HG02610 (cell line): ENCODE data around the gene CD300H.
"Not testable (repeated sequence)": the region's sequence is repeated elsewhere in the genome, so short reads cannot be mapped to it uniquely, and the experiment has no call there.

Experiments
- ATAC-seq: cut with Tn5 transposase; IDR thresholded peaks from one replicate; pipeline ENCODE4 v1.9.1; 2021; ENCODE audit warnings: mild to moderate bottlenecking, moderate library complexity; ENCODE audit not compliant: unreplicated experiment

The CD300H gene

DNA sequence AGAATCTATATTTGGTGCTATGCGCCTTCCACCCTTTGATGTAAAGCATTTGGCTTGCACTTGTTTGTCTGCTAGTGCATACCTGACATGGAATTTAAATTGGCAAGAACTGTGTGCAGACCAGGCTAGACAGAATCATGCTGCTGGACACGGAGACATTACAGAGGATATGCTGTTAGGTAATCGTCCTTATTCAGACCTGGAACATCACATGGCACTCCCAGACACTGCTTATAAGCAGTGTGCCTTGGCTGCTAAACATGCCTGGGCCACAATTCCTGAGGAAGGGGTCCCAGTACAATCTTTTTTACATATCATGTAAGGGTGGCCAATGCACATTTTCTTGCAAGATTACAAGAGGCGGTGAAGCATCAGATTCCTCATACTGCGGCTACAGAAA is 18.4 kb upstream of the CD300H start:
- ATAC-seq: no peak

DNA sequence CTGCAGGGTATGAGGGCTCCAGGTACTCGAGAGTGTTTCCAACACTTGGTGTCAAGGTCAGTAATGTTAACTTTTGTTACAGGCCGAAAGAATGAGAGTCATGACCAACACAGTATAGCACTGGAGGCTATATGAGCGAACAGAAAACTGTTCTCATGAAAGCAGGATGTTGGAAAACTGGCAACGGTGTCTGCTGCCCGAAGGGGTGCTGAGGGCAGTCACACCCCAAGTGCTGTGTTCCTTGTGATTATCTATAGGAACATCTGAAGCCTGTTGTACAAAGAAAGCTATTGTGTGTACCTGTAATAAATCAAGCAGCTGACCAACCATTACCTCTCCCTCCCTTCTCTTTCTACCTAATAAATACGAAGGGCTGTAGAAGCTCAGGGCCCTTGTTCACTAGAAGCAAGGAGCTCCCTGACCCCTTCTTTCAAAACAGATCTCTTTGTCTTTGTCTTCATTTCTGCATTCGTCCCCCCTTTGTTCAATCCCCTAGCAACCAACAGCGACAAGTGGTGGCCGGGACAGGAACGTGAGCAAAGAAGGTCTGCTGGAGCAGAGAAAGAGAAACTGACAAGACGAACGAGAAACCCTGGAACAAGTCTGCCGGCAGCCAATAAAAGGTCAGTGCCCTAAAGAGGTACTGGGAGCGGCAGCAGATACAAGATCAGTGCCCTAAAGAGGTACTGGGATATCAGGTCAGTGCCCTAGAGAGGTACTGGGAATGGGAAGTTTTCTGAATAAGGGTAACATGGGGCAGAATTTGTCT is 17.2 kb upstream of the CD300H start:
- no peak for ATAC-seq

DNA sequence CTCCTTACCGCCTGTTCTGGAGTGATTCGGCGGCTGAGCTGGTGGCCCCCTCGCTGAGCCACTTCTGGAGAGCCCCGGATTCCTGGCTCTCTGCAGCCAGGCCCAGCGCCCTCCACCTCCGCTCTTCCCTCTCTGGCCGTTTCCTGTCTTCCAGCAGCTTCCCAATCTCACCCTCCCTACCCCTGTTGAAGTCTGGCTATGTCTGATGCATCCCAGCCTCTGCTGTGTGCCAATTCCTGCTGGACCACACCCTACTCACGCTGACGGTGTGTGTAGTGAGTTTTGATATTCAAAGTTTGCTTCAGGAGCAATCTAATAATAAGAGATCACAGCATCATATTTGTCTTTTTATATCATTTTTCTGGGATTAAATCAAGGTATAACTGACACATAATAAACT is 15.3 kb upstream of the CD300H start:
- no peak for ATAC-seq

DNA sequence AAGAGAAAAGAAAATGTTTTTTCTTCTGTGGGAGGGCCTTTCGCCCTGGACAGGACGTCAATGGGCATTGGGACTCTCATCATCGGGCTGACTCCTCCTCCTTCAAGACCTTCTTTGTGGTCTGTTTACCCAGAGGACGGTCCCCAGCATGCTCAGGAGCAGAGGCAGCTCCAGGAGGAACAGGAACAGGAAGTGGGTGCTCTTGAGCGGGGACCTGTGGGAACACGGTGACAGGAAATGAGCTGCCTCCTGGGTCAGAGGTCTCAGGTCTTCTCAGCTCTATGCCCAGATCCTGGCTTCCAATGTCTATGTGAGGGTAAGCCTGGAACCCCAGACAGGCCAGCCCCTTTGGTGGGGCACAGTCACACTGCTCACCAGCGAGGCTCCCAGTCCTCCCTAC is 12.6 kb upstream of the CD300H start:
- ATAC-seq: no peak

DNA sequence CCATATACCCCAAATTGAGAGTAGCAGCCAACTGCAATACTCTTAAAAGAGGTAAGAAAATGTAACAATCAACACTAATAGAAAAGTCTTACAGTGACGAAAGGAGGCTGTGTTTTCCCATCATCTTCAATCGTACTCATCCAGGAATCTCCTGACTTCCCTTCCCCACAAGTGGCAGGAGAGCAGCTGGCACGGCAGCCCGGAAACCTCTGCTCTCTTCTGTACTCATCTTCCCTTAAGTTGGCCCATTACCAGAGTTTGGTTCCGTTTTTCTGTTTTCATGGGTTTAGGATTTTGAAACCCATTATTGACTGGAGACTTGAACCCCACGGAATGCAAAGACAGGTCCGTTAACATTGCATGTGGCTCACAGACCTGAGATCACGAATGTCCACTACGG is 11.7 kb upstream of the CD300H start:
- no peak for ATAC-seq

DNA sequence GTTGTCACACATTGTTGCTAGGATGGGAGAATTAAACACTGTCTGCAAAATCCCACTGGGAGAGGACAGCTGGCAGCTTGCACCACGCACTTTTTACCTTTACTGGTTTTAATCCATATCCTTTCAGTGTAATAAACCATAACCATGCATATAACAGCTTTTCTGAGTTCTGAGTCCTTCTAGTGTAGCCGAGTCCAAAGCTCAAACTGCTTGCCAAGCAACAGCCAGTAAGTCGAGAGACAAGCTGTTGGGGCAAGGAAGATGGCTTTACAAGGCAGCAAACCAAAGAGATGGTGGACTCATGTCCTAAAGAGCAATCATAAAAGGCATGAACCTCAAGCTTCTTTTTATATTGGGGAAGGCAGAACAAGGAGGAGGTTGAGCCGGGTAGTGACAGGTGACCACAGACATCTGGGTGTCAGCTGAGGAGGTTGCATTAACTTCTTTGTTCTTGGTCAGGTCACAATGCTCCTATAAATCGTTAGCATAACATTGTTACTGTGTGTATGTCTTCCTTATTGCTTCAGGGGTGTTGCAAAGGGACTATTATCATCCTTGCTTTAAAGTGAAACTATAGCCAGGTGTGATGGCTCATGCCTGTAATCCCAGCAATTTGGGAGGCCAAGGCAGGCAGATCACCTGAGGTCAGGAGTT is 7.3 kb upstream of the CD300H start:
- ATAC-seq: no peak

DNA sequence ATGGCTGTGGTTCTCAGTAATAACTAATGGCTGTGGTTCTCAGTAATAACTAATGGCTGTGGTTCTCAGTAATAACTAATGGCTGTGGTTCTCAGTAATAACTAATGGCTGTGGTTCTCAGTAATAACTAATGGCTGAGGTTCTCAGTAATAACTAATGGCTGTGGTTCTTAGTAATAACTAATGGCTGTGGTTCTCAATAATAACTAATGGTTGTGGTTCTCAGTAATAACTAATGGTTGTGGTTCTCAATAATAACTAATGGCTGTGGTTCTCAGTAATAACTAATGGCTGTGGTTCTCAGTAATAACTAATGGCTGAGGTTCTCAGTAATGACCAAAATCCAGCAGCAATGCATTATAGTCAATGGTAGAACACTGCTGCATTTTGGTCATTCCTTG is 6.3 kb upstream of the CD300H start:
- not testable (repeated sequence) for ATAC-seq

DNA sequence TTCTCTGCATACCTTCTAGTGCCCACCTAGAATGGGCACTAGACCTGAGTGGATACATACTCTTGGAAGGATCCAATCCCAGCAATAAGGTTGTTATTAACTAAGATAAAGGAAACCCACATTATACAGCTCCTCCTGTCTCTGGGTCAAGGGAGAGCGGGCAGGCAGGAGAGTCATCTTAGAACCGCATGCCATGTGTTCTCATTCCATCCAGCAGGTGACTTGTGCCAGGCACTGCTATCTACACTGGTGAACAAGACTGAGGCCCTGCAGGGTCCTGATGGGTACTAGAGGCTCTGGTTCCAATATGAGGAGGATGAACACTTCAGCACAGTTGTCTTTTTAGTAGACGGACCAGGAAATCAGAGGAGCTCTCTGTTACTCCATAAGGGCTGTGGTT is 5.9 kb upstream of the CD300H start:
- no peak for ATAC-seq

DNA sequence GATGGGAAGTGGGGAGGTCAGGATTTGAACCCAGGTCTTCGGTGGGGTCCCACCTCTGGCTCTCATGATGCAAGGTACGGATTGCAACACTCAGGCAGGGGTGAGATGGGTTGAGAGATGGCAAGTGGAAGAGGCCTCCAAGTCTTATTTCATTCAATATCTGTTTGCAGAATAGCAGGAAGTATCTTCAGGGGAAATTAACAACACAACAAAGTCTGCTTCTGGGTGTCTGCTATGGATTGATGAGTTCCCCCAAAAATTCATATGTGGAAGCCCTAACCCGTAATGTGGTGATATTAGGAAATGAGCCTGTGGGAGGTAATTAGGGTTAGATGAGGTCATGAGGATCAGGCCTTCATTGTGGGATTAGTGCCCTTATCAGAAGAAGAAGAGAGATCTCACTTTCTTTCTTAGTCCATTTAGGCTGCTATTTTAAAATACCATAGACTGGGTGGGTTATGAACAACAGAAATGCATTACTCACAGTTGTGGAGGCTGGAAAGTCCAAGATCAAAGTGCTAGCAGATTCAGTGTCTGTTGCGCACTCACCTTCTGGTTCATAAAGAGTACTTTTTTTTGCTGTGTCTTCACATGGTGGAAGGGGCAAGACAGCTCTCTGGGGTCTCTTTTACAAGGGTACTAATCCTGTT is 4.4 kb upstream of the CD300H start:
- no peak for ATAC-seq

DNA sequence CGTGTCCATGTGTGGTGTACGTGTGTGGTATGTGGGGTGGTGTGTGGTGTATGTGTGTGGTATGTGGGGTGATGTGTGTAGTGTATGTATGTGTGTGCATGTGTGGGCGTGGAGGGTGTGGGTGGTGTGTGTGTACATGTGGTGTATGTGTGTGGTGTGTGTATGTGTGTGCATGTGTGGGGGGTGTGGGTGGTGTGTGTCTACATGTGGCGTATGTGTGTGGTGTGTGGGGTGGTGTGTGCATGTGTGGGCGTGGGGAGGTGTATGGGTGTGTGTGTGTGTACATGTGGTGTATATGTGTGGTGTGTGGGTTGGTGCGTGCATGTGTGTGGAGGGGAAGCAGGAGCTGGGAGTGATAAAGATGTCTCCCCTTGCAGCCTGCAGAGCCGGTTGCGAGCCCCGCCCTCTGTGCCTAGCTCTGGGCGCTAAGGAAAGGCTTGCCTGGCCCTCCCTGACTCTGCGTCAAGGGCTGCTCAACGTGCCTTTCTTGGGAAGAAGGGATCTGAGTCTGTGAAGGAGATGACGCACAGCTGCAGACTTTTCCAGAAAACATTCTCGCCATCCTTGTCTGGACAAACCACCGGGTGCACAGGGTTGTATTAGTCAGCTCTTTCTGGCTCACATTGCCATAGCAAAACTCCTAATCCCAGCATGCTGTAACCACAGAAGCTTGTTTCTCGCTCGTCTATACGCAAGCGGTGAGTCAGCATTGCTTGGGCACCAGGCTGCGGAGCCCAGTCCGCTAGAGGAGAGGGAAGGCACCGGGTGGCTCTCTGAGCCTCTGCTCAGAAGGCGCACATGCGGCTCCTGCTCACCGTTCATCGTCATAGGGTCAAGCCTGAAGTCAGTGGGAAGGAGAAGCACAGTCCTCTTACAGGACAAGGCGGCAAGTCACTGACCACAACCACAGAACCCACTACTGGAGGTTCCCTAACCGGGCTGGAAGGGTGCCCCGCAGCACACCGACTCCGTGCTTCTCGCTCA is 2.0 kb upstream of the CD300H start:
- ATAC-seq: no peak

DNA sequence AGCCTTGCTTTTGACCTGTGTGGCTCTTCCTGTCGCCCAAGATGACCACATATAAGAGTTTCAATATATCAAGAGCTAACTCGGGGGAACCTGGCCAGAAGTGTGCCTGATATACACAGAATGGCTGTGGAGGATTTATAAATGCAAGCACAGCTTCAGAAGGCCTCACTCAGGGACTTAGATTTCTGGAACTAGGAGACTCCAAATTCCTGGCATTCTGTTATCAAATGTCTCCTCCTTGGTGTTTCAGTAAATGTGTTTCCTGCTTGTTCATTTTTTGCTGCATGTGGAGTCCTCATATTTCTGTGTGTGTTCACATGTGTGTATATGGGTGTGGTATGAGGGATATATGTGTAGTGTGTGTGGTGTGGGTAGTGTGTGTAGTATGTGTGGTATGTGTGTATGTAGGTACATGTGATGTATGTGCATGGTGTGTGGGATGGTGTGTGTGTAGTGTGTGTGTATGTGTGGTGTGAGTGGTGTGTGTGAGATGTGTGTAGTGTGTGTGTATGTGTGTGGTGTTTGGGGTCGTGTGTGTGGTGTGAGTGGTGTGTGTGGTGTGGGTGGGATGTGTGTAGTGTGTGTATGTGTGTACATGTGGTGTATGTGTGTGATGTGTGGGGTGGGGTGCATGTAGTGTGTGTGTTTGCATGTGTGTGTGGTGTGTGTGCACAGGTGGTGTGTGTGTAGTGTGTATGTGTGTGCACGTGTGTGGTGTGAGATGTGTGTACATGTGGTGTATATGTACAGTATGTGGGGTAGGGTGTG is 981 bp upstream of the CD300H start:
- ATAC-seq: no peak

DNA sequence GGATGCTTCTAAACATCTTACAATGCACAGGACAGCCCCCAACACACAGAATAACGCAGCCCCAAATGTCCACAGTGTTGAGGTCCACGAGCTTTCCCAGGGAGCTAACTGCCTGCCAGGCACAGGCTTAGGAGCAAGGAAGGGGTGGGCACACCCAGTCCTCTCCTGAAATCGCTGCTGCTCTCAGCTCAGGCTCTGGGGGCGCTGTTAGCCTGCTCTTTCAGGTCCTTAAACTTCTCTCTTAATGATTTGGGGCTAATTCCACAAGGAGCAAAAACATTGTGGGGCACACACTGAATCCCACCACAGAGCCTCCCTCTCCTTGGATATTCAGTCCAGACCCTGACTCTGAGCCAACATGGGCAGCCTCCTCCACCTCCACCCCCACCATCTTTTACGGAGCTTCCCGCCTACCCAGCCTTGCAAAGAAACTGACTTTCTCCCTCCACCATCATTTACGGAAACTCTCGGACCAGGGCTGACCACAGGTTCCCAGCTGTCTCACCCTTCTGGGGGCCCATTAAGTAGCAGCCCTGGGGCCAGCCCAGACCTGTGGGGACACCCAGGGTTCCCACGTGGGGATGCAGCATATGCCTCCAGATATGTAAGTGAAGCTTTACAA is 1.1 kb downstream of the CD300H start:
- no peak for ATAC-seq

DNA sequence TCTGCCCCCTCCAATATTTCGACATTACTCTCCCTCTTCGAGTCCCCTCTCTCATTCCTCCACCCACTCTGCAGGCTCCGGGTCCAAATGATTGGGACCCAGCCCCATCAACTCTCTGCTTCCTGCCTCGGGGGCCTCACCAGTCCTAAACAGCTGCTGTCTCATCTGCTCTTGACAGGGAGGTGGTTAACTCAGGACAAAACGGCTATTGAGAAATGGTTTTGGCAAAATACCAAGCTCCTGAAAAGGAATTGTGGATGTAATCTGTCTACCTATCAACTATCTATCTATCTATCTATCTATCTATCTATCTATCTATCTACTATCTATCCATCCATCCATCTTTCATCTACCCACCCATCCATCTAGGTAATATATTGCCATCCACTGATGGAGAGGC is 2.2 kb downstream of the CD300H start:
- no peak for ATAC-seq

DNA sequence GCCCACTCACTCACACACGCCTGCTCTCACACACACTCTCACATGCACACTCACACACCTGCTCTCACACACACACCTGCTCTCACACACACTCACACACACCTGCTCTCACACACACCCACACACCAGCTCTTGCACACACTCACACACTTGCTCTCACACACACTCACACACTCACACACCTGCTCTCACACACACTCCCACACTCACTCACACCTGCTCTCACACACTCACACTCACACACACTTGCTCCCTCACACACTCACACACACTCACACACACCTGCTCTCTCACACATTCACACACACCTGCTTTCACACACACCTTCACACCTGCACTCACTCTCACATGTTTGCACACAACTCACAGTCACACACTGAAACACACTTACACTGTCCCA is 4.0 kb downstream of the CD300H start:
- ATAC-seq: no peak

DNA sequence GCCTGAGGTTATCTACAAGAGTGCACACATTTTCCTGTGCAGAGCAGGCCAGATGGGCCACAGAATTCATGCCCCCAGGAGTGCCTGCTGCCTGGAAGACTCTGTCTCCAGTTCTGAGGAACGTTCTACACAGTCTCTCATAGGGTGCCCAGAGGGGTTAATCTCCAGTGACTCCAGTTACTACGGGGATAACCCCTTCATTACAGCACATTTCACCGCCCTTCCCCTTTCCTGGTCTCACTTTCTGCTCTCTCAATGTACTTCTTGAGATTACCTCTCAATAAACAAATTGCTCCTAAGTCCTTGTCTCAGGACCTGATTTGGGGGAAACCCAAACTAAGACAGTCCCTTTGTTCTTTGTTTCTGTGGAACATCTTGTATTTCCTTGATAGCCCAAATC is 5.7 kb downstream of the CD300H start:
- no peak for ATAC-seq

DNA sequence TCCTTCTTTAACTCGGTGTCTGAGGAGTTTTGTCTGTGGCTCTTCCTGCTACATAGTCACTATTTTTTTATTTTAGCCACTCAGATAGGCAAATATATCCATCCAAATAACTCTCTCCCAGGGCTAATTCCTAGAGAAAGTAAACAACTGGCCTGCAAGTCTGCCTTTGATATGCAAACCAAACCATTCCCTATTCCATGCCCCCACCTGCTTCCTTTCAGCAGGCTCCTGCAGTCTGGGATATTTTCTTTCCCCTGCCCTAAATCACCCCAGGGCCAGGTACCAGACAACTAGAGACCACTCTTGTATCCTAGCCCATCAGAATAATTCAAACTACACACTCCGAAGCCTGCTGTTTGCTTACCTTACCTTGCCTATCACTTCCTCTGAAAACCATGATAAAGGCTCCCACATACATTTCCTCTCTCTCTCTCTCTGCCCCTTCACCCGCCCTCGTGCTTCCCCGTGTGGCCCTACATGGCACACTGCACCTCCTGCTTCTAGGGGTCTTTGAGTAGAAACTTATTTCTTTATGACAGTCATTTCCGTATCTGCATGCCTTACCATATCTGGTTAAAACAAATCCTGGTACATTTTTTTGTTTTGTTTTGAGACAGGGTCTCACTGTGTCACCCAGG is 8.3 kb downstream of the CD300H start:
- ATAC-seq: no peak

DNA sequence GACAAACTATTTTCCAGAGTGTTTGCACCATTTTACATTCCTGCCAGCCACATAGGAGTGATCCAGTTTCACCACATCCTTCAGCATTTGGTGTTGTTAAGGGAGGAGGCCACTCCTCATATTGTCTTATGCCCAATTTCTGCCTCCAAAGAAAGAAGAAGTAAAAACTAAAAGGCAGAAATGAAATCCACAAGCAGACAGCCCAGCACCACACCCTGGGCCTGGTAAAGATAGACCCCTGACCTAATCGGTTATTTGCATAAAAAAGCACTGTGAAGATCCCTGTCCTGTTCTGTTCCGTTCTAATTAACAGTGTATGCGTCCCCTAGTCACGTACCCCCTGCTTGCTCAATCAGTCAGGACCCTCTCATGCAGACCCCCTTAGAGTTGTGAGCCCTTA is 8.9 kb downstream of the CD300H start:
- ATAC-seq: not testable (repeated sequence)

DNA sequence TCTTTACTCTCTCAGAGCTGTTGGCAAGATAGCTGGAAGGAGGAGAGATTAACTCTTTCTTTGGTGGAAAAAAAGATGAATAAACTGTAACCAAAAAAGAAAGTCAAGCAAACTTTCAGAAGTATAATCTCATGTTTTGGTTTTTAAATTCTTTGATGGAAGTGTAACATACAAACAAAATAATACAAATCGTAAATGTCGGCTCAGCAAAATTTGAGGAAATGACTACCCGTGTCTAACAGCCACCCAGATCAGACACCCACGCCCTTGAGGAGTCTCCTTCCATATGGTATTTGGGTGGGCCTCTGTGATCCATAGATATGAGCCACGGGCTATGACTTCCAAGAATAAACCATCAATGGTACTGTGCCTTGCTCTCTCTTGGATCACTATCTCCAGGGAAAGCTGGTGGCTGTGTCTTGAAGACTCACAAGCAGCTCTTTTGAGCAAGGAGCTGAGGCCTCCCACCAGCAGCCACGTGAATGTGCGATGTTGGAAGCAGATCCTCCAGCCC is 11.8 kb downstream of the CD300H start:
- ATAC-seq: no peak

DNA sequence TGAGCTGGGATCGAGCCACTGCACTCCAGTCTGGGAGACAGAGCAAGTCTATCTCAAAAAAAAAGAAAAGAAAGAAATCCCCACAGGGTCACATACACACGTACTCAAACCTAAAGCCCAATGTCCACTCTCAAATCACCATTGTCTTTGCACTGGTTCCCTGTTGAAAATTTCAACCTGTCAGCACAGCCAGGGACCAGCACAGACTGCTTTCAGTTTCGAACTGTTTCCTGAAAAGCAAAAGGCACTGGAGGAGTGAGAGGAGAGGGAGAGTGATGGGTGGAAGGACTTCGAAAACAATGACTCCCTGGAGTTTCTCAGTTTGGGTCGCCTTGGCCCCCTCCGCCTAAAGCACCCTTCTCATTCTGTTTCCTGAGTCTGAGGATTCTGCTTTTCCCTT is 12.4 kb downstream of the CD300H start:
- no peak for ATAC-seq
